HG02943 (cell line): ENCODE data around the gene PLXDC1.
"Not testable (repeated sequence)": the region's sequence is repeated elsewhere in the genome, so short reads cannot be mapped to it uniquely, and the experiment has no call there.

Experiments
- ATAC-seq: cut with Tn5 transposase; IDR thresholded peaks from one replicate; pipeline ENCODE4 v1.9.1; 2021; ENCODE audit warnings: mild to moderate bottlenecking, low read depth, moderate library complexity; ENCODE audit not compliant: unreplicated experiment

PLXDC1 gene

DNA sequence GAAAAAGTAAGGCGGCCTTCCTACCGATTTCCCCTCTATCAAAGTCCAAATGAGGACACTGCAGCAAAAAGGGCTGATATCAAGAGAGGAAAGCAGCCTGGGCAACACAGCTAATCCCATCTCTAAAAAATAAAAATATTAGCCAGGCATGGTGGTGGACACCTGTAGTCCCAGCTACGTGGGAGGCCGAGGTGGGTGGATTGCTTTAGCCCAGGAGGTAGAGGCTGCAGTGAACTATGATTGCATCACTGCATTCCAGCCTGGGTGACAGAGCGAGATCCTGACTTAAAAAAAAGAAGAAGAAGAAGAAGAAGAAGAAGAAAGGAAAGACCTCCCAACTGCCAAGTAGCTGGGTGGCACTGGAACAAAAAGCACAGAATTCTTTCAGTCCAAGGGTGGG, 31.6 kb upstream of the PLXDC1 start:
- no peak for ATAC-seq

DNA sequence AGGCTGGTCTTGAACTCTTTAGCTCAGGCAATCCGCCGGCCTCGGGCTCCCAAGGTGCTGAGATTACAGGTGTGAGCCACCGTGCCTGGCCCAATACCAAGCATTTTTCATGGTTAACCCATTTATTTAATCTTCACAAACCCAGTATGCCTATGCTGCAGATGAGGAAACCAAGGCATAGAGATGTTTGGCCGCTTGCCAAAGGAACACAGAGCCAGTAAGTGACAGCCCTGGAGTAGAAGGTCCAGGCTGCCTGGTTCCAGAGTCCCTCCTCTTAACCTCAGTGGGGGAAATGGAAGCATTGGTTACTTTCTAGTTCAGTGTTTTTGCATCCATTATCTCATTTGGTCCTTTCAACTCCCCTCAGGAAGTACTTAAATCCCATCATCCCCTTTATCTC, 29.9 kb upstream of the PLXDC1 start:
- no peak for ATAC-seq

DNA sequence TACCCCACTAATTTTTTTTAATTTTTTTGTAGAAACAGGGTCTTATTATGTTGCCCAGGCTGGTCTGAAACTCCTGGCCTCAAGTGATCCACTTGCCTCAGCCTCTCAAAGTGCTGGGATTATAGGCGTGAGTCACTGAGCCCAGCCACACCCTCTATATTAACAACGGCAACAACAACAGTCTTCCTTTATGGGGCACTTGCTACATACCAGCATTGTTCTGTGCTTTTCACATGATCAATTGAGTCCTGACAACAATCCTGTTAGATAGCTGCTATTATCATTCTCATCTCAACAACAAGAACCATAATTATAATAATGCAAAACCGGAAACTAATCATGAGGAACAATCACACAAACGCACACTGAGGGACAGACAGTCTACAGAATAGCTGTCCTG, 27.1 kb upstream of the PLXDC1 start:
- no peak for ATAC-seq

DNA sequence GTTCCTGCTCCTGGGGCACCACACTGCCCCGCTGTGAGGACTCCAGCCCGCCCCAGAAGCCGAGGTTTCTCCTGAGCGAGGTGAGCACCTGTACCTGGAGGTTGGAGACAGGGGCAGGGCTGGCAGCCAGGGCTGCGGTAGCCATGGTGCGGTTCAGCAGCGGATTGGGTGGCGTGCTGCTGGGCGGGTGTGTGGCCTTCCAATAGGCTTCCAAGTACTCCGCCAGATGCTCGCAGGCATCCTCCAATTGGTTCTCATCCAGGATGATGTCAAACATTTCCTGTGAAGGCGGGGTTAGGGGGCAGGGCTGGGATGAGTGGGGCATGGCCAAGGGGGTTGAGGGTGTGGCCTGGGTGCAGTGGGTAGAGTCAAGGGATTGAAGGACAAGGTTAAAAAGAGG, 25.8 kb upstream of the PLXDC1 start:
- ATAC-seq: no peak

DNA sequence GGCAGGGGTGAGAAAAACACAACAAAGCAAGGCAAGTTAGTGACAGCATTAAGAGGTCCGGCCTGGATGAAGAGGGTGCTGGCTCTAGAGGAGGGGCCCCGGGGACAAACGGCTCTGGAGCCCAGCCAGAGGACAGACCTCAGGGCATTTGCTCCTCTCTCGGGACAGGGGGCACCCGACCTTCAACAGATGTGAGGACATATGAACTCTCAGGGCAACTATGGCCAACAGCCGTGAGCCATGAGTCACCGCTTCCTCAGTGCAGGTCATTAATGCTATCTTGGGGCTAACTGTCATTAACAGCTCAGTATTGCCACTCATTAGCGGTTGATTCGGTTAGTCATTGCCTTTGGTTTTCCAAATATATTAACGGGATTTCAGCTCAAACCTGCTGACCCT, 24.3 kb upstream of the PLXDC1 start:
- ATAC-seq: no peak

DNA sequence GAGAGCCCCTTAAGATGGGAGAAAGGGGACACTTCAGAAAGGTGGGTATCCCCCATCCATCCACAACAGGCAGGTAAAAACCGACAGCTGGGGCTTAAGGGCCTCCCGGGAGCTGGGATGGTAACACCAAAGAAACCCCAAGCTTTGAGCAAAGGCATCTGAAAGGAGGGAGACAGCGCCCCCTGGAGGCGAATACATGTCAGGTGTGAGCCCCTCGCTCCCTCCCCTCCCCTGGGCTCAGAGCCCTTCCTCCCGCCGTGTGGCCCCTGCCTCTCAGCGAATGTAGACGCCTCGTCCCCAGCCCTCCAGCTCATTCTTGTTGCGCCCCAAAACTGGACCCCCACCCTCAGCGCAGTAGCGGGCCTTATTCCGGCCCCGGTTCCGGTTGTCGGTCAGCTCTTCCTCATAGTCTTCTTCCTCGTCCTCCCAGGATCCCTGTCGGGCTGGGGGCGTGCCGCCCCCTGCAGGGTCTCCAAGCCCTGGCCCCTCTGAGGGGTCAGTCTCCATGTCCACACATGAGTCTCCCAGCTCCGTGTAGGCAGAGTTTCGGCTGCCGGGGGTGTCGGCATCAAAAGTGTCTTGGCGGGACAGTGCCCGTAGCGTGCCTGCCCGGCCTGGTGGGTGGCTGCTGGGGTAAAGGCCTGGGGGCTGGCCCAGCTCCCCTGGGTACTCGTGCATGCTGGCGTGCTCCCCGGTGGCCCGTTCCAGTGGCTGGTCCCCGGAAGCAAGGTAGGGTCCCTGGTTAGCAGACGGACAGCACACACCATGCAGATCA, 23.7 kb upstream of the PLXDC1 start:
- ATAC-seq: no peak

DNA sequence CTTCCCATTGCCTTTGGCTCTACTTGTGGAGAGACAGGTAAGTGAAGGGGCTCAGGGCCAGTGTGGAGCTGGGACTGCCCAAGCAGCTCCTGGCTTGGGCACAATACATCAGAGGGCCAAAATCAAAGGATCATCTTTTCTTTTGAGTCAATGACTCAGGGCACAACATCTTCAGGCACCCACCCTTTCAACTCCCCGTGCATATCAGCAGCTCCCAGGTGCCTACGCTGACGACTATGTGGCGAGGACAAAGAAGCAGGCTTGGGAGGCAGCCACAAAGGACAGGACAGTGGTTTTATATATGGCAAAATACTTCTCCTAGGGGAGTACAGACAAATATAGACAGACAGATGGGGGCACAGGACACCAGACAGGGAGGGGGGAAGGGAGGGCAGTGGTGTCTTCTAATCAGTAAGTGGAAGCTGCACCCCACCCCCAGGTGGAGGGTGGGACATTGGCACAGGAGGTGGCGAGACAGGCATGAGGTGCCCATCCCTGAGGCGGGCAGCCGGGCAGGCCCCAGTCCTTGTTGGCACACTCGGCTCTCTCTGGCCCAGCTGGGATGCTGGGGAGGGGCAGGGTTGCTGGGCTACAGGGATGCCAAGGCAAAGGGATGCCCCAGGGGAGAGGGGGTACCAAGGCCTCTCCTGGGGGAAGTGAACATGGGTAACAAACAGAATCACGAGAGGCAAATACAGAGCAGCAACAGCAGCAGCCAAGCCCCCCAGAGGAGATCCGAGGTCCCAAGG, 22.3 kb upstream of the PLXDC1 start:
- ATAC-seq: no peak

DNA sequence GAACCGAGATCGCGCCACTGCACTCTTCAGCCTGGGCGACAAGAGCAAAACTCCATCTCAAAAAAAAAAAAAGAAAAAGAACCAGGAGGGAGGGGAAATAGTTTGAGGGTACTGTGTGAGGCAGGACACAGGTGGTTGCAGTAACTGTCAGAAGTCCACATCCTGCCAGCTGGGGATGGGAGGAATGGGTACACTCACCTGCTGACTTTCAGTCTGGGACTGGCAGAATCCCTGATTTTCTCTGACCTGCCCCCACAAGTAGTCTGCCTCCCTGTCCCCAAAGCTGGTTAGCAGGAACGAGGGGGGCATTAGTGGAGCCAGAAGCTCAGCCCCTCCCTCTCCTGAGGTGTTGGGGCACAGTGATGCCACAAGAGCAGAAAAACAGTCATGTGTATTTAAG, 21.6 kb upstream of the PLXDC1 start:
- no peak for ATAC-seq

DNA sequence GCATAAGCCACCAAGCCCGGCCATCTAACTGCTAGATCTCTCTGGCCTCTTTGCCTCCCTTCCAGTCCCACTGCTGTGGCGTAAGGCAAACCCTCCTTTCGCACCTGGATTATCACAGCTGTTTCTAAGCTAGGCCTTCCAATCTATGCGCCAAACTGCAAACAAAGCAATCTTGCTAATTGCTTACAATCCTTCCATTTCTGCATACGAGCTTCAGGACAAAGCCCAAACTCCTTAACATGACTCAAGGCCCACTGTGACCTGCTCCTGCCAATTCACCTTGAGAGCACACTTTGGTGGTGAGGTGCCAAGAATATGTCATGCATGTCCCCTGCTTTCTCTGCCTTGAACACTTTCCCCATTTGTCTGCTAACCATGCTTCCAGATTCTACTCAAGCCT, 20.5 kb upstream of the PLXDC1 start:
- no peak for ATAC-seq

DNA sequence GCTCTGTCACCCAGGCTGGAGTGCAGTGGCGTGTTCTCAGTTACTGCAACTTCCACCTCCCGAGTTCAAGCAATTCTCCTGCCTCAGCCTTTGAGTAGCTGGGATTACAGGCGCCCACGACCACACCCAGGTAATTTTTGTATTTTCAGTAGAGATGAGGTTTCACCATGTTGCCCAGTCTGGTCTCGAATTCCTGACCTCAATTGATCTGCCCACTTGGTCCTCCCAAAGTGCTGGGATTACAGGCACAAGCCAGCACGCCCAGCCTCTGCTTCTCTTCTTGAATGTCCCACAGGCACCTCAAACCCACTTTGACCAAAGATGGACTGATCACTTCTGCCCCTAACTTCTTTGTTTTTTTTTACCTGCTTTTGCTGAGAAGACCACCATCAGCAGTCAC, 19.1 kb upstream of the PLXDC1 start:
- ATAC-seq: no peak

DNA sequence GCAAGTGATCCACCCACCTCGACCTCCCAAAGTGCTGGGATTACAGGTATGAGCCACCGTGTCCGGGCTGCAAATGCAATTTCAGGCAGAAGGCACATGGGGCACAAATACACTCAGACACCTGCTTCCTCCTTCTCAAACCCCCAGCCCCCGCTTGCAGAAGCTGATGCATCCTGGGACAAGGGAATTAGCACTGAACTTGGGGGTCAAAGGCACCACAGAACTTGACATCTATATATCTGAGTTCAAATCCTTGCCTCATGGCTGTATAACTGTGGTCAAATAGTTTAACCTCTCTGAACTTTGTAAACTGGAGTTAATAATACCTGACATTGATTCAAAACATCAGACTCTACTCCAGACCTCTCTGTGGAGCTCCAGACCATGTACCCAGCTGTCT, 18.7 kb upstream of the PLXDC1 start:
- ATAC-seq: no peak

DNA sequence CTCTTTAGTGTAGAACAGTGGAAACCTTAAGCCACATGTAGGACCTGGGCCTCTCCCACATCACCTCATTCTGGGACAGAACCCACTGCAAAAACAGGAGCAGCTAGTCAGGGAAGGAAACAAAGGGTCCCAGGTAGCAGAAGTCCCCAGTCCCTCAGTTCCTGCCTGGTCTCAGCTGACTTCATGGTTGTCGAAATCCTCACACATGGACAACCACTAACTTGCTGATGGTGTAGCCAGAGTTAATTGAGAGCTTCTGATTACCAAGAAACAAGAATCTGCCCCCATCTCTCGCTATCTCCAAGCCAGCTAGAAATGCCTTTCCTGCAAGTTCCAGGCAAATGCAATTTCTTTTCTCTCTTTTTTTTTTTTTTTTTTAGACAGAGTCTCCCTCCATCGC, 18.1 kb upstream of the PLXDC1 start:
- ATAC-seq: no peak

DNA sequence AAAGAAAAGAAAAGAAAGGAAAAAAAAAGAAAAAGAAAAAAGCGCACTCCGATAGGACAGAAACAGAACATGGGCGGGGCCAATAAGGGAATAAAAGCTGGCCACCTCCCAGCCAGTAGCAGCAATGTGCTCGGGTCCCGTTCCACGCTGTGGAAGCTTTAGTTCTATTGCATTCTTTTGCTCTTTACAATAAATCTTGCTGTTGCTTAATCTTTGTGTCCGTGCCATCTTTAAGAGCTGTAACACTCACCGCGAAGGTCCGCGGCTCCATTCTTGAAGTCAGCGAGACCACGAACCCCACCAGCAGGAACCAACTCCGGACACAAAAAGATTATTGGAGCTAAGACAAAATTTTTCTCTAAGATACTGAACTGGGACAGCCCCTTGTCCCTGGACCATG, 17.7 kb upstream of the PLXDC1 start:
- ATAC-seq: no peak

DNA sequence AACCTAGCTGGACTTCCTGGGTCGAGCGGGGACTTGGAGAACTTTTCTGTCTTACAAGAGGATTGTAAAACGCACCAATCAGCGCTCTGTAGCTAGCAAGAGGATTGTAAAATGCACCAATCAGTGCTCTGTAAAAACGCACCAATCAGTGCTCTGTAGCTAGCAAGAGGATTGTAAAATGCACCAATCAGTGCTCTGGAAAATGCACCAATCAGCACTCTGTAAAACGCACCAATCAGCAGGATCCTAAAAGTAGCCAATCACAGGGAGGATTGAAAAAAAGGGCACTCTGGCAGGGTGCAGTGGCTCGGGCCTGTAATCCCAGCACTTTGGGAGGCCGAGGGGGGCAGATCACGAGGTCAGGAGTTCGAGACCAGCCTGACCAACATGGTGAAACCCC, 17.1 kb upstream of the PLXDC1 start:
- not testable (repeated sequence) for ATAC-seq

DNA sequence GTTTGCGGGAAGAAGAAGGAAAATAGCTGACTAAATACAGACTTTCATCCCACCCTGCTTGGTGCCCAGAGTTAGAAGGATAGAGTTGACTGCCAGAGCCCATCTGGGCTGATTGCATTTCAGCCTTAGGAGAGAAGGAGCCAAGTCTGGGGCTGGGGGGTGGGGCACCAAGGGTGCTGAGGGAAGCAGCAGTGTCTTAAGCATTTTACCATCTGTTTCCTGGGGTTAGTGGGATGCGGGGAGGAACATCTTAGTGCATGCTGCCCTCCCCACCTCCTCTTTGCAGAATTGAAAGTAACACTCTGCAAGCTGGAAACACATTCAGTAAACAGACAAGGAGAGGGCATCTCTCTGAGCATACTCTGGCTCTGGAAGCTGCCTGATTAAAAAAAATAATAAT, 16.0 kb upstream of the PLXDC1 start:
- ATAC-seq: no peak

DNA sequence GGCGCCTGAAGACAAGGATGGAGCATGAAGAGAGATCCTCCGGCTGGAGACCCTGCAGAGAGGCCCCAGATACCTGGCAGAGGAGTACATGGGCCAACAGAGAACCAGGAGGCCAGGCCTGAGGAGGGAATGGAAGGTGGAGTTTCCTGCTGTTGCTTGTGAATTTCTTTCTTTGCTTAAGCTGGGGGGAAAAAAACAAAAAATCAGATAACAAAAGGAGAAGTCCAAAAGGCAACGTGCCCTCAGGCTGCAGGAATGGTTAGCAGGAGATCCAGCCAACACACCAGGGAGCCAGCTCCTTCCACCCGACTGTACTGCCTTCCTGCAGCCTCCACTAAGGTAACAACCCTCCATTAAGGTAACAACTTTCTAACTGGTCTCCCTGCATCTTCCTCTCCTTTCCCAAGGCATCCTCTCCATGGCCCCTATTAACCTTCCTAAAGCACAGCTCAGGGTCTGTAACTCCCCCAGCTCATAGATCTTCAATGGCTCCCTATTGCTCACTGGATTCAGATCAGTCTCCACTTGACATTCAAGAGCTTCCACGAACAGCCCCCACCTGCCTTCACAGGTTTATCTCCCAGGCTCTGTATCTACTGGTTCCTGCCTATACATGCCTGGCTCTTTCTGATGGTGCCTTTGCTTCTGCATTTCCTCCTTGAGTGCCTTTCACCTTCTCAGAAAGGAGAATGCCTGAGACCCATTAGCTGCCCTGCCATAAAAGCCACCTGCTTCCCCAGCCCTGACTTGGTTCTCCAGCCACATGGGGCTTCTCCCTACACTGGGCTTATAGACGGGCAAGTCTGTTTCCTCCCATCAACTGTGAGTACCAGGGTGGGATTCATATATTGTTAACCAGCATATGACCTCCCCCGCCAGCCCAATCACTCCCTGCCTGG, 15.2 kb upstream of the PLXDC1 start:
- no peak for ATAC-seq

DNA sequence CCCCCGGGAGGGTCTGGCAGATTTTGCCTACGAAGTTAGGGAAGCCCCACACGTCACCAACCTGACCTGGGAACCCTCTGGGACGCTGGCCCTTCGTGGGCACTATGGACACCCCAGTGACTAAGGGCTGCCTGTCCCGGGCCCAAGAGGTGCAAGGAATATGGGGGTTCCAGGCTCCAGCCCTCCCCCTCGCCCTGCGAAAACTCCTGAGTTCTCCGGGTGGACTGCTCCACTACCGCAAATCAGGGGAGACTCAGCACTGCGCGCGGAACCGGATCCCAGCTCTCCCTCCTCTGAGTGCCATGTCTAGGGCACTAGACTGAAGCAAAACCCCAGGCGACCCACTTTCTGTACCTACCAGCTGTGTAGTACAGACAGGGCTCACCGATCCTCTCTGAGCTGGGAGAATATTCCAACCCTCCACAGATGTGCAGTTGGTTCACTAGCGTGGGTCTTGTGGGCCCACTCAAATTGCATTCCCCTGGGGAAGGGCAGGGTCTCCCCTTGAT, 14.5 kb upstream of the PLXDC1 start, which contains the start of gene ARL5C:
TSS of gene ARL5C (minus strand) at position 321 of the 509 bp plus-strand sequence. CDS start 401 bp downstream, outside the sequence.
- no peak for ATAC-seq

DNA sequence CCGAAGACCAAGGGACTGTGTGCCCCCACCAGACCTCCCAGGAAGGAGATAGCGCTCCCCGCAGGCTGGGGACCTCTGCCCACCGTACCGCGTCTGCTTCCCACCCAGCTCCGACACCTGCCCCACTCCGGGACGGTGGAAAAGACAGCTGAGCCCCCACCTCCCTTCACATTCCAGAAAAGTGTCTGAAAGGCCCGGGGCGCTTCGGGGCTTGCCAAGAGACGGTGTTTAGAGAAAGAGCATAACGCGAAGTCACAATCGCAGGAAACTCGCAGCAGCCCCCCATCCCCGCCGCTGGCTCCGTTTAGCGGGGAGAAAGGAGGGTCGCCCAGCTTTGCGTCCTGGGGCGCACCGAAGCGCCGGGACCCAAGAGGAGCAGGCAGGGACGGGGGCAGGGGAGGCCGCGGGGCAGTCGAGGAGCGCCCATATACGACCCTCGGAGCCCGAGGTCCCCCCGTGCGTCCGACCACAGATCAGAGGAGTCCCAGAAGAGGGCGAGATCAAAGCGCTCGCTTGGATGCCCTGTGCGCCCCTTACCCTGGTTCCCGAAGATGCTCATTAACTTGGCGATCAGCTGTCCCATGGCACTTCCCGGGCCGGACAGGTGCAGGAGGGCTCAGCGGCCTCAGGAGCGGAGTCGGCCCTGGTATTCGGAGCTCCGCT, 13.9 kb upstream of the PLXDC1 start:
- ATAC-seq: no peak

DNA sequence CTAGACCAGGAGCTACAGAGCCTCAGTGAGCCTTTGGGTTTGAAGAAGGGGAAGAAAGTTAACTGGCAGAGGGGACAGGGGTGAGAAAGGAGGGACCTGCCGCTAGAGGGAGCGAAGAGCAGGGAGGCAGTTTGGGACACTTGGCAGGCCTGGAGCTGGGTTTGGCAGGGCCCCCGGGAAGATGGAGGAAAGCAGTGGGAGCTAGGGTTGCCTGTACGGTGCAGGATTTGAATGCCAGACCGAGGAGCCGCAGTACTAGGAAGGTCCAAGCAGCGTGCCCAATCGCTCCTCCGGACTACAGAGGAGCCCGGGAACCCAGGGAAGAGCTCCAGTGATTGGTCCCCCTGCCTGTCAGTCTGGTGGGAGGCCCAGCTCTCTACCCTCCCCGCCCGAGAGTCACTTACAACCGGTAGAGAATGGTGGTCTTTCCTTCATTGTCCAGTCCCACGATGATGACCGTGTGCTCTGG, 13.3 kb upstream of the PLXDC1 start:
- no peak for ATAC-seq

DNA sequence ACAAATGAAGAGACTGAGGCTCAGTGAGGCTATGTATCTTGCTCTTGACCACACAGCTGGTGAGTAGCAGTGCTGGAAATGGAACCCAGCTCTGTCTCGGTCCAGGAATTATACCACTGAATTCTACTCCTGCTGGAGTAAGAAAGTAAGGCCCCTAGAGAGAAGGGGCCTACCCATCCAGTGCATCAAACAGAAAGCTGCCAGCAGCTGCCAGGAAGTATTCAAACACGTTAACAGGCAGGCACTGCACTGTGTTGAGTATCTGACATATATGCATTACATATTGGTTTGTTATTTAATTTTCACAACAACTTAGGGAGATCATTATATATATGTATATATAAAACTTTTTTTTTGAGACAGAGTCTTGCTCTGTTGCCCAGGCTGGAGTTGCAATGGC, 10.5 kb upstream of the PLXDC1 start:
- ATAC-seq: no peak
